SK-N-SH treated with all-trans-retinoic acid at 6 μM for 48 hours (cell line): Measurements from ENCODE around the gene LYRM4.

Source experiments
- ATAC-seq: fragments of 200-7000 bp; cut with Tn5 transposase; 3 replicates; pipeline ENCODE4 v1.9.1; 2020; ENCODE audit warnings: mild to moderate bottlenecking, moderate library complexity
- ARNTL ChIP-seq: fragments of 450-650 bp; formaldehyde crosslinking; IDR thresholded peaks from 2 replicates; pipeline ENCODE4 v1.5.0; 2020; ENCODE audit warnings: low read depth, mild to moderate bottlenecking, moderate library complexity, borderline replicate concordance
- BACH2 ChIP-seq: fragments of 250-450 bp; sonication (Bioruptor Pico); IDR thresholded peaks from 2 replicates; pipeline ENCODE4 v1.9.0; 2021; ENCODE audit warnings: mild to moderate bottlenecking, borderline replicate concordance
- CREB5 ChIP-seq: fragments of 250-450 bp; sonication (Bioruptor Pico); IDR thresholded peaks from 2 replicates; pipeline ENCODE4 v1.5.1; 2020; ENCODE audit warnings: low read depth, mild to moderate bottlenecking, moderate library complexity
- CSDC2 ChIP-seq: fragments of 250-450 bp; sonication (Bioruptor Pico); IDR thresholded peaks from 2 replicates; pipeline ENCODE4 v1.5.0; 2020; ENCODE audit warnings: mild to moderate bottlenecking, moderate library complexity
- CSRNP3 ChIP-seq: fragments of 250-450 bp; sonication (Bioruptor Pico); IDR thresholded peaks from 2 replicates; pipeline ENCODE4 v1.5.1; 2021; ENCODE audit warnings: mild to moderate bottlenecking, moderate library complexity
- ESRRG ChIP-seq: fragments of 250-450 bp; sonication (Bioruptor Pico); IDR thresholded peaks from 2 replicates; pipeline ENCODE4 v1.6.1; 2021; ENCODE audit warnings: mild to moderate bottlenecking
- ISL1 ChIP-seq: fragments of 250-450 bp; sonication (Bioruptor Pico); IDR thresholded peaks from 2 replicates; pipeline ENCODE4 v2.1.2; 2022; ENCODE audit warnings: mild to moderate bottlenecking, moderate library complexity
- OSR1 ChIP-seq: fragments of 250-450 bp; sonication (Bioruptor Pico); IDR thresholded peaks from 2 replicates; pipeline ENCODE4 v1.8.0; 2022; ENCODE audit warnings: moderate library complexity, mild to moderate bottlenecking, inconsistent platforms
- PATZ1 ChIP-seq: fragments of 250-450 bp; sonication (Bioruptor Pico); IDR thresholded peaks from 2 replicates; pipeline ENCODE4 v1.8.0; 2020; ENCODE audit warnings: mild to moderate bottlenecking, moderate library complexity, borderline replicate concordance
- POU6F1 ChIP-seq: fragments of 250-450 bp; sonication (Bioruptor Pico); IDR thresholded peaks from 2 replicates; pipeline ENCODE4 v1.8.0; 2021; ENCODE audit warnings: low read depth, mild to moderate bottlenecking, moderate library complexity, borderline replicate concordance
- PPARA ChIP-seq: fragments of 250-450 bp; sonication (Bioruptor Pico); IDR thresholded peaks from 2 replicates; pipeline ENCODE4 v1.5.0; 2020; ENCODE audit warnings: mild to moderate bottlenecking, borderline replicate concordance
- SNAI2 ChIP-seq: fragments of 250-450 bp; sonication (Bioruptor Pico); IDR thresholded peaks from 2 replicates; pipeline ENCODE4 v1.5.0; 2020; ENCODE audit warnings: mild to moderate bottlenecking, moderate library complexity
- TCF4 ChIP-seq: fragments of 250-450 bp; sonication (Bioruptor Pico); IDR thresholded peaks from 2 replicates; pipeline ENCODE4 v1.8.0; 2021; ENCODE audit warnings: mild to moderate bottlenecking, moderate library complexity, borderline replicate concordance
- TSHZ2 ChIP-seq: fragments of 250-450 bp; sonication (Bioruptor Pico); IDR thresholded peaks from 2 replicates; pipeline ENCODE4 v1.5.0; 2020; ENCODE audit warnings: mild to moderate bottlenecking, moderate library complexity
- ZC3H10 ChIP-seq: fragments of 250-450 bp; sonication (Bioruptor Pico); IDR thresholded peaks from 2 replicates; pipeline ENCODE4 v1.5.1; 2021; ENCODE audit warnings: mild to moderate bottlenecking, moderate library complexity
- ZFP3 ChIP-seq: fragments of 250-450 bp; sonication (Bioruptor Pico); IDR thresholded peaks from 2 replicates; pipeline ENCODE4 v1.5.0; 2020; ENCODE audit warnings: mild to moderate bottlenecking, moderate library complexity
- ZFP30 ChIP-seq: fragments of 450-650 bp; formaldehyde crosslinking; IDR thresholded peaks from 2 replicates; pipeline ENCODE4 v1.5.0; 2022; ENCODE audit warnings: mild to moderate bottlenecking, moderate library complexity
- ZNF565 ChIP-seq: fragments of 450-650 bp; formaldehyde crosslinking; conservative IDR thresholded peaks from 2 replicates; pipeline ENCODE4 v1.5.0; 2020; ENCODE audit warnings: low read depth, mild to moderate bottlenecking, moderate library complexity
- ZNF70 ChIP-seq: fragments of 450-650 bp; formaldehyde crosslinking; IDR thresholded peaks from 2 replicates; pipeline ENCODE4 v1.5.0; 2020; ENCODE audit warnings: mild to moderate bottlenecking, moderate library complexity
- ZNF8 ChIP-seq: fragments of 450-650 bp; formaldehyde crosslinking; IDR thresholded peaks from 2 replicates; pipeline ENCODE4 v1.5.0; 2020; ENCODE audit warnings: mild to moderate bottlenecking, moderate library complexity

LYRM4 gene

GRCh38 chr6:5098501-5099270 lies 162.1 kb downstream of the LYRM4 start:
- TF ChIP-seq ZNF70 (CRISPR knock-in tag) = no peak
- no peak for TF ChIP-seq ZNF565 (CRISPR knock-in tag)
- no peak for TF ChIP-seq BACH2 (CRISPR knock-in tag)
- TF ChIP-seq ZFP3 (CRISPR knock-in tag) = no peak
- TF ChIP-seq ZFP30 (CRISPR knock-in tag) = no peak
- no peak for TF ChIP-seq POU6F1
- no peak for TF ChIP-seq CSRNP3 (CRISPR knock-in tag)
- no peak for TF ChIP-seq PATZ1 (CRISPR knock-in tag)
- TF ChIP-seq PPARA (CRISPR knock-in tag) = no peak
- no peak for TF ChIP-seq ESRRG (CRISPR knock-in tag)
- TF ChIP-seq CREB5 (CRISPR knock-in tag) = no peak
- TF ChIP-seq ARNTL (CRISPR knock-in tag) = no peak
- TF ChIP-seq ZC3H10 (CRISPR knock-in tag) = no peak
- ATAC-seq = no peak

GRCh38 chr6:5096482-5096881 lies 164.3 kb downstream of the LYRM4 start:
- ATAC-seq = no peak

More at GRCh38 chr6:5096482-5096881, 164.3 kb downstream of the LYRM4 start:
- TF ChIP-seq ZFP30 (CRISPR knock-in tag) (no peak), BACH2 (CRISPR knock-in tag) (no peak), TSHZ2 (CRISPR knock-in tag) (no peak), ZFP3 (CRISPR knock-in tag) (no peak), TCF4 (CRISPR knock-in tag) (no peak), PATZ1 (CRISPR knock-in tag) (no peak), ZNF565 (CRISPR knock-in tag) (no peak), PPARA (CRISPR knock-in tag) (no peak), ESRRG (CRISPR knock-in tag) (no peak), ISL1 (CRISPR knock-in tag) (no peak), ARNTL (CRISPR knock-in tag) (no peak), POU6F1 (no peak), SNAI2 (CRISPR knock-in tag) (no peak), CSDC2 (CRISPR knock-in tag) (no peak), CSRNP3 (CRISPR knock-in tag) (no peak), OSR1 (CRISPR knock-in tag) (no peak), ZNF8 (CRISPR knock-in tag) (no peak), CREB5 (CRISPR knock-in tag) (no peak)
- TF ChIP-seq, all 23 proteins: peak for 0
